A549 (cell line): ENCODE measurements around the gene COL5A1.

Experiments
- CEBPB ChIP-seq, 2 experiments: fragments of >200 bp in 1 of 2; sonication (Bioruptor Twin) in 1 of 2; formaldehyde crosslinking in 1 of 2; IDR thresholded peaks; 2 replicates each; pipeline ENCODE4 v1.6.1; 2012 to 2016
- CHD4 ChIP-seq: fragments of 200-600 bp; sonication (generic); IDR thresholded peaks from 2 replicates; pipeline ENCODE4 v1.6.1; 2016; ENCODE audit warnings: antibody characterized with exemption, mild to moderate bottlenecking, borderline replicate concordance
- CTCF ChIP-seq: fragments of >200 bp; sonication (Bioruptor Twin); formaldehyde crosslinking; IDR thresholded peaks from 3 replicates; pipeline ENCODE4 v1.5.1; 2016
- EP300 ChIP-seq, 2 experiments: fragments of >200 bp; sonication (Bioruptor Twin); formaldehyde crosslinking; IDR thresholded peaks; 2 replicates in 1 of 2; 3 replicates in 1 of 2; pipeline ENCODE4 v1.6.1; 2016 to 2017
- ESRRA ChIP-seq: fragments of 150-350 bp; IDR thresholded peaks from 2 replicates; pipeline ENCODE4 v1.6.1; 2014; ENCODE audit warnings: mild to moderate bottlenecking, low read length, borderline replicate concordance
- FOXS1 ChIP-seq: fragments of 250-450 bp; sonication (Bioruptor Pico); IDR thresholded peaks from 2 replicates; pipeline ENCODE4 v1.5.0; 2020; ENCODE audit warnings: mild to moderate bottlenecking, moderate library complexity
- HDAC2 ChIP-seq: fragments of 200-600 bp; sonication (generic); IDR thresholded peaks from 2 replicates; pipeline ENCODE4 v1.6.1; 2016
- MAFK ChIP-seq: fragments of 450-650 bp; IDR thresholded peaks from 2 replicates; pipeline ENCODE4 v1.6.1; 2014; ENCODE audit not compliant: partially characterized antibody
- MAZ ChIP-seq: fragments of 150-350 bp; IDR thresholded peaks from 2 replicates; pipeline ENCODE4 v1.6.1; 2014; ENCODE audit warnings: antibody characterized with exemption, low read depth, low read length, borderline replicate concordance
- NFE2L2 ChIP-seq: fragments of 150-350 bp; conservative IDR thresholded peaks from 2 replicates; pipeline ENCODE4 v1.6.1; 2014; ENCODE audit warnings: low read length
- POLR2A ChIP-seq: IDR thresholded peaks from 2 replicates; pipeline ENCODE4 v1.6.1; 2012; ENCODE audit warnings: mild to moderate bottlenecking, low read length
- REST ChIP-seq: fragments of 200-600 bp; sonication (generic); IDR thresholded peaks from 2 replicates; pipeline ENCODE4 v1.6.1; 2016; ENCODE audit warnings: antibody characterized with exemption, mild to moderate bottlenecking, moderate library complexity
- USF2 ChIP-seq: fragments of 450-650 bp; IDR thresholded peaks from 2 replicates; pipeline ENCODE4 v1.6.1; 2014; ENCODE audit warnings: antibody characterized with exemption
- ZFP36 ChIP-seq: fragments of 450-650 bp; IDR thresholded peaks from 2 replicates; pipeline ENCODE4 v1.6.1; 2014; ENCODE audit warnings: borderline replicate concordance; ENCODE audit not compliant: partially characterized antibody

- TF ChIP-seq REST (no peak), CHD4 (no peak), HDAC2 (no peak), CTCF (no peak), USF2 (no peak), MAFK (no peak), EP300 (IDR thresholded peaks at IDR 0.05) (no peak), CEBPB (IDR thresholded peaks at IDR 0.05) (no peak), ESRRA (no peak), POLR2A (no peak), ZFP36 (no peak), FOXS1 (CRISPR knock-in tag) (no peak), NFE2L2 (no peak), MAZ (no peak)
These were observed 177.0 kb downstream of the COL5A1 start for GRCh38 chr9:134818591-134818990.
